ENCODE data around the gene APOBR. TPM values are rescaled to one million over a fixed set of nuclear protein-coding genes. Genes with fewer than 3 reads are reported as not detected.

Gene APOBR
- total and polyA plus RNA-seq, 2 of the 13 experiments (the other 11 are each of a cell fraction or from before 2014, with no cell fraction given): 0.03 TPM; not detected in 1

DNA sequence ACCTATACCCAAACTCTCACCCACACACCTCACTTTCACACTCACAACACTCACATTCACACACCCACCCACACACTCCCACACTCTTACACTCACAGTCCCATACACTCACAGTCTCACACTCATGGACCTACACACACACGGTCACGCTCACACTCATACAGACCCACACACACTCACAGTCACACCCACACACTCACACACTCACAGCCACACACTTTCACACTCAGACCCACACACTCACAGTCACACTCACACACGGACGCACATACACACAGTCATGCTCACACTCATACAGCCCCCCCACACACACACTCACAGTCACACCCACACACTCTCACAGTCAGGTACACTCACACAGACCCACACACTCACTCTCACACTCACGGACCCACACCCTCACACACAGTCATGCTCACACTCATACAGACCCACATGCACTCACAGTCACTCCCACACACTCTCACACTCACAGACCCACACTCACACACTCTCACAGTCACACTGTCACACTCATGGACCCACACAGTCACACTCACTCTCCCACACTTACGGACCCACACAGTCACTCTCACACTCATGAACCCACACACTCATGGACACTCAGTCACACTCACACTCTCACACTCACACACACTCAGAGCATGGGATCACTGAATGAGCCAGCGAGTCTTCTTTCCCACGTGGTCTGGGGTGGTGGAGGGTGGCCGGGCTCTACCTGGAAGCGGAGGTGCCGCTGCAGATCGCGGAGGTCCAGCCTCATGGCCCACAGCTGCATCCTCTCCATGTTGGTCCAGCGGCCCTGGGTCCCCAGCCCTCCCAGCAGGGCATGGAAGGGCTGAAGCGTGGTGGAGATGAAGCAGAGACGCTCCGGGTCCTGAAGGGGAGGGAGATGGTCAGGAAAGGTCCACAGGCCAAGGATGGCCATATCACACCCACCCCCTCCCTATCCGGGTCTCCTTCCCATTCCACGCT lies 7.1 kb downstream of the APOBR start (continued):
- TF ChIP-seq ZNF589 (CRISPR knock-in tag; conservative IDR thresholded peaks at IDR 0.05) (no peak), AGO1 (IDR thresholded peaks at IDR 0.05; ENCODE audit: low read depth, low read length, poor library complexity, severe bottlenecking) (no peak), CEBPB (IDR thresholded peaks at IDR 0.05; ENCODE audit: borderline replicate concordance, low read depth, low read length) (no peak), ZNF563 (CRISPR knock-in tag; IDR thresholded peaks at IDR 0.05) (no peak), HNRNPH1 (optimal IDR thresholded peaks at IDR 0.05; ENCODE audit: low read depth, low read length) (no peak), FOXP1 (IDR thresholded peaks at IDR 0.05) (0 out of 2 replicates have a peak, but pooled peaks have one; percentile 43), FOXP1 (CRISPR knock-in tag; IDR thresholded peaks at IDR 0.05) (no peak), CREB1 (IDR thresholded peaks at IDR 0.05) (peak; percentile 57; the same call in 1 of the 2 replicates), CREB1 (CRISPR knock-in tag; IDR thresholded peaks at IDR 0.05) (no peak), ZSCAN12 (CRISPR knock-in tag; IDR thresholded peaks at IDR 0.05) (no peak), ZNF225 (CRISPR knock-in tag; IDR thresholded peaks at IDR 0.05) (0 out of 2 replicates have a peak, but pooled peaks have one; percentile 29), NFE2L1 (CRISPR knock-in tag; IDR thresholded peaks at IDR 0.05; ENCODE audit: borderline replicate concordance) (0 out of 2 replicates have a peak, but pooled peaks have one; percentile 16), NBN (conservative IDR thresholded peaks at IDR 0.05) (0 out of 2 replicates have a peak, but pooled peaks have one; percentile 17), LCORL (IDR thresholded peaks at IDR 0.05) (peak; percentile 18; the same call in 1 of the 2 replicates), LCORL (CRISPR knock-in tag; IDR thresholded peaks at IDR 0.05) (no peak), KDM4B (CRISPR knock-in tag; IDR thresholded peaks at IDR 0.05) (no peak), PLRG1 (conservative IDR thresholded peaks at IDR 0.05) (0 out of 2 replicates have a peak, but pooled peaks have one; percentile 62), TCF12 (IDR thresholded peaks at IDR 0.05) (no peak), TCF12 (CRISPR knock-in tag; IDR thresholded peaks at IDR 0.05) (no peak), ZNF282 (IDR thresholded peaks at IDR 0.05; ENCODE audit: partially characterized antibody) (peak; percentile 38), ATM (IDR thresholded peaks at IDR 0.05; ENCODE audit: borderline replicate concordance) (0 out of 2 replicates have a peak, but pooled peaks have one; percentile 11), SRSF4 (IDR thresholded peaks at IDR 0.05; ENCODE audit: low read depth, low read length, poor library complexity, severe bottlenecking) (no peak), ZNF207 (IDR thresholded peaks at IDR 0.05; ENCODE audit: borderline replicate concordance) (peak; percentile 81; the same call in 1 of the 2 replicates), NONO (IDR thresholded peaks at IDR 0.05) (0 out of 2 replicates have a peak, but pooled peaks have one; percentile 72), NONO (CRISPR knock-in tag; conservative IDR thresholded peaks at IDR 0.05) (no peak)
- TF ChIP-seq, protein P1, sequence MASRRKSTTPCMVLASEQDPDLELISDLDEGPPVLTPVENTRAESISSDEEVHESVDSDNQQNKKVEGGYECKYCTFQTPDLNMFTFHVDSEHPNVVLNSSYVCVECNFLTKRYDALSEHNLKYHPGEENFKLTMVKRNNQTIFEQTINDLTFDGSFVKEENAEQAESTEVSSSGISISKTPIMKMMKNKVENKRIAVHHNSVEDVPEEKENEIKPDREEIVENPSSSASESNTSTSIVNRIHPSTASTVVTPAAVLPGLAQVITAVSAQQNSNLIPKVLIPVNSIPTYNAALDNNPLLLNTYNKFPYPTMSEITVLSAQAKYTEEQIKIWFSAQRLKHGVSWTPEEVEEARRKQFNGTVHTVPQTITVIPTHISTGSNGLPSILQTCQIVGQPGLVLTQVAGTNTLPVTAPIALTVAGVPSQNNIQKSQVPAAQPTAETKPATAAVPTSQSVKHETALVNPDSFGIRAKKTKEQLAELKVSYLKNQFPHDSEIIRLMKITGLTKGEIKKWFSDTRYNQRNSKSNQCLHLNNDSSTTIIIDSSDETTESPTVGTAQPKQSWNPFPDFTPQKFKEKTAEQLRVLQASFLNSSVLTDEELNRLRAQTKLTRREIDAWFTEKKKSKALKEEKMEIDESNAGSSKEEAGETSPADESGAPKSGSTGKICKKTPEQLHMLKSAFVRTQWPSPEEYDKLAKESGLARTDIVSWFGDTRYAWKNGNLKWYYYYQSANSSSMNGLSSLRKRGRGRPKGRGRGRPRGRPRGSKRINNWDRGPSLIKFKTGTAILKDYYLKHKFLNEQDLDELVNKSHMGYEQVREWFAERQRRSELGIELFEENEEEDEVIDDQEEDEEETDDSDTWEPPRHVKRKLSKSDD (CRISPR knock-in tag; IDR thresholded peaks at IDR 0.05; ENCODE audit: low read depth): no peak

Data from HepG2 (cell line).